ENCODE measurements around the gene TMEM151B.

The TMEM151B gene

DNA sequence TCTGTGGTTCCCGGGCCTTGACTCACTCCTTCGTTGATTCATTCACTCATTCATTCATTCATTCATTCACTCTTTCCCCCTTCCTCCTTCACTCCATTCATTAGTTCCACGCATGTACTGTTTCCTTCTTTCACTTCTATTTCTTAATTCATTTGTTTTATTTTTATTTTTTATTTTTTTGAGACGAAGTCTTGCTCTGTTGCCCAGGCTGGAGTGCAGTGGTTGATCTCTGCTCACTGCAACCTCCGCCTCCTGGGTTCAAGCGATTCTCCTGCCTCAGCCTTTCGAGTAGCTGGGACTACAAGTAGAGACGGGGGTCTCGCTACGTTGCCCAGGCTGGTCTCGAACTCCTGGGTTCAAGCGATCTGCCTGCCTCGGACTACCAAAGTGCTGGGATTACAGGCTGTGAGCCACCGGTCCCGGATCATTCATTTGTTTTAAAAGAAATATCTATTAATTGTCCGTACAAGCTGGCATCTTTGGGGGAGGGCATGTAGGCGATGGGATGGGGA, 4.5 kb upstream of the TMEM151B start:
- DNase-seq = no peak

GRCh38 chr6:44266347-44266746, 3.9 kb upstream of the TMEM151B start:
- no peak for DNase-seq

GRCh38 chr6:44267252-44267651, 3.0 kb upstream of the TMEM151B start:
- DNase-seq = no peak

GRCh38 chr6:44268095-44268628, 2.1 kb upstream of the TMEM151B start:
- peak; percentile 52 for DNase-seq

DNA sequence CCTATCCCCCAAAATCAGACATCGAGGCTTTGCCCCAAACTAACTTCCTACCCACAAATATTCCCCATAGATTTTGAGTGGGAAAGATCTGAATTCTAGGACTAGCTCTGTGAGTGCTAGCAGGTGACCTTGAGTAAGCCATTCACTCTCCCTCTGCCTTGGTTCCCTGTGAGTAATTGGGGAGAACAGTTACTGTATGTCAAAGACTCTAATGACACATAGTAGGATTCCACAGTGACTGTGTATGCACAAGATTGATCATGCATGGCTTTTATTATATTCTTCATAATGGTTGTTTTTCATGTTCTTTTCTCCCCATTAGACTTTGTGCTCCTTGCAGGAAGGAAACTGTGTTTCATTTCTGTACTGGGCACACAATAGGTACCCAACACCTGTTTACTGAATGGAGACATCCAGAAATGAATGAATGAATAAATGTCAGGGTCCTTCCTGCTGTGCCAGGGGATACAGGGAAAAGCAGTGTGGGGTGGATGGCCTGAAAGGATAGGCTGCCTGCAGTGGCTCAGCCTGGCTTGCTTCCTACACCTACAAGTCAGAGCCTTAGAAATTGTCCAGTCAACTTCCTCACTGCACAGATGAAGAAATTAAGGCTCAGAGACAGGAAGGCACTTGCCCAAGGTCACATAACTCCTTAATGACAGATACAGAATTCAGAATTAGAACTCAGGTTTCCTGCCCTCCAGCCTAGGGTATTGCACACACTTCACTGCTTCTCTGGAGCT, 901 bp upstream of the TMEM151B start:
- DNase-seq = no peak

DNA sequence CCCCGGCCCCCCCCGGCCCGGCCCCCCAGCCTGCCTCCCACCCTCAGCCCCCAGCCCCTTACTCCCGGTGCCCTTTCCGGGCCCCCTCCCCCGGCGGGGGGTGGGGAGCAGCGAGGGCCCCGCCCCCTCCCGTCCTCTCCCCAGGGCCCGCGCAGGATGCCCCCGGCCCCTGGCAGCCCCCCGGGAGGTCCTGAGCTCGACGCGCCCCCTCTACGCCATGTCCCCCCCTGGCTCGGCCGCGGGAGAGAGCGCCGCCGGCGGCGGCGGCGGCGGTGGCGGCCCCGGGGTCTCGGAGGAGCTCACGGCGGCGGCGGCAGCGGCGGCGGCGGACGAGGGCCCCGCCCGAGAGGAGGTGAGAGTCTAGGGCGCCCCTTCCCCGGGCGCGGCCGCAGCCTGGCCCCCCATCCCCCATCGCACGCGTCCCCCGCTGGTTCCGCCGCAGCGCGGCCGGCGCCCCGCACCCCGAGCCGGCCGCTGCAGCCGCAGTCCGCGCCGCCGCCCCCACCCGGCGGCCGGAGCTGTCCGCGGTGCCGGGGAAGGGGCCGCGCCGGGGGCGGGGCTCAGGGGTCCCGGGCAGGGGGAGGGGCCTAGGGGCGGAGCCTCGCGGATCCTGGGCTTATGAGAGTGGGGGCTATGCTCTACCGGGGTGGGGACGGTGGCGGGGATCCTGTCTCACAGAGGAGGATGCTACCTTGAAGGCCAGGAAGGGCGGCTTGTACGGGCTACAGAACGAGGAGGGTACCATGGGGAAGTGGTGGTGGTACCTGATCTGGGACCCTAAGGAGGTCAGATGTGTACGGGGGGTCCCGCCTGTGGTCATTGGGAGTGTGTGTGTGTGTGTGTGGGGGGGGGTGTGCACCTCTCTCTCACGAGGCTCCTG, 516 bp downstream of the TMEM151B start:
- no peak for DNase-seq

GRCh38 chr6:44271406-44271723, 1.1 kb downstream of the TMEM151B start:
- no peak for DNase-seq

DNA sequence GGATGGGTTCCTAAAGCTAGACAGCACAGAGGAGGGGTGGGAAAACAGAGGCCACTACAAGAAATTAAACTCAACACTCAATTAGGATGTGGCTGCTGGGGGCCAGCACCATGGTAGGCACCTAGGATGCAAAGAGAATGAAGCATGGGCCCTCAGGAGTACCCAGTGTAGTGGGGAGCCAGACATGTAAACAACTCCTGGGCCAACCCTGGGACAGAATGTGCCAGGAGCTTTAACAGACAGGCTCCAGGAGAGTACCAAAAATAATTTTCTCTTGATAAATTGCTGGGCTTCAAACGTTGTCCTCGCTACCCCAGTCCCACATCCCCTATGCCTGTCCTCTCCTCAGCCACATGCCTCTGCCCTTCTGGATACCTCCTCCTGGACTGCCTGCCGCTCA, 1.7 kb downstream of the TMEM151B start:
- DNase-seq = no peak

- no peak for DNase-seq
Observed at GRCh38 chr6:44272529-44272928, 2.3 kb downstream of the TMEM151B start.

DNA sequence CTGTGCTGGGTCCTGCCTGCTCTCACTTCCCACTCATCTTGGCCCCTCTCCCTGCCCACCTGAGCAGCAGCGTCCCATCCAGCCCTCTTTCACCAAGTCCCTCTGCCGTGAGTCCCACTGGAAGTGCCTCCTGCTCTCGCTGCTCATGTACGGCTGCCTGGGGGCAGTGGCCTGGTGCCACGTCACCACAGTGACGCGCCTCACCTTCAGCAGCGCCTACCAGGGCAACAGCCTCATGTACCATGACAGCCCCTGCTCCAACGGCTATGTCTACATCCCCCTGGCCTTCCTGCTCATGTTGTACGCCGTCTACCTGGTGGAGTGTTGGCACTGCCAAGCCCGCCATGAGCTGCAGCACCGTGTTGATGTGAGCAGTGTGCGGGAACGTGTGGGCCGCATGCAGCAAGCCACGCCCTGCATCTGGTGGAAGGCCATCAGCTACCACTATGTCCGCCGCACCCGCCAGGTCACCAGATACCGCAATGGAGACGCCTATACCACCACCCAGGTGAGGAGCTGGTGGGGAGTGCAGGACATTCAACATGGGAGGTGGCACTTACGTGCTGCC, 2.8 kb downstream of the TMEM151B start:
- no peak for DNase-seq

GRCh38 chr6:44273617-44274016, 3.4 kb downstream of the TMEM151B start:
- DNase-seq = no peak

- DNase-seq = no peak
Observed at GRCh38 chr6:44275271-44275748, 5.1 kb downstream of the TMEM151B start.

DNA sequence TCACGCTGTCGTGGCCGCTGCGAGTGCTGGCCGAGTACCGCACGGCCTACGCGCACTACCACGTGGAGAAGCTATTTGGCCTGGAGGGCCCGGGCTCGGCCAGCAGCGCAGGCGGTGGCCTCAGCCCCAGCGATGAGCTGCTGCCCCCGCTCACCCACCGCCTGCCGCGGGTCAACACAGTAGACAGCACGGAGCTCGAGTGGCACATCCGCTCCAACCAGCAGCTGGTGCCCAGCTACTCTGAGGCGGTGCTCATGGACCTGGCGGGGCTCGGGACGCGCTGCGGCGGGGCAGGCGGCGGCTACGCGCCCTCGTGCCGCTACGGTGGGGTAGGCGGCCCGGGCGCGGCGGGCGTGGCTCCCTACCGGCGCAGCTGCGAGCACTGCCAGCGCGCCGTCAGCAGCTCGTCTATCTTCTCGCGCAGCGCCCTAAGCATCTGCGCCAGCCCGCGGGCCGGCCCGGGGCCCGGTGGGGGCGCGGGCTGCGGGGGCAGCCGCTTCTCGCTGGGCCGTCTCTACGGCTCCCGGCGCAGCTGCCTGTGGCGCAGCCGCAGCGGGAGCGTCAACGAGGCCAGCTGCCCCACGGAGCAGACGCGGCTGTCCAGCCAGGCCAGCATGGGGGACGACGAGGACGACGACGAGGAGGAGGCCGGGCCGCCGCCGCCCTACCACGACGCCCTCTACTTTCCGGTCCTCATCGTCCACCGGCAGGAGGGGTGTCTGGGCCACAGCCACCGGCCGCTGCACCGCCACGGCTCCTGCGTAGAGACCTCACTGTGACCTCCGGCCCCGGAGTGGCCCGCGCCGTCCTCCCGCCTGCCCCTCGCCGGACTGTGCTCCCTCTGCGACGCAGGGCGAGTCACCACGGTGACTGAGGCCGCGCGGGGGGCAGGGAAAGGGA, 5.7 kb downstream of the TMEM151B start:
- no peak for DNase-seq

DNA sequence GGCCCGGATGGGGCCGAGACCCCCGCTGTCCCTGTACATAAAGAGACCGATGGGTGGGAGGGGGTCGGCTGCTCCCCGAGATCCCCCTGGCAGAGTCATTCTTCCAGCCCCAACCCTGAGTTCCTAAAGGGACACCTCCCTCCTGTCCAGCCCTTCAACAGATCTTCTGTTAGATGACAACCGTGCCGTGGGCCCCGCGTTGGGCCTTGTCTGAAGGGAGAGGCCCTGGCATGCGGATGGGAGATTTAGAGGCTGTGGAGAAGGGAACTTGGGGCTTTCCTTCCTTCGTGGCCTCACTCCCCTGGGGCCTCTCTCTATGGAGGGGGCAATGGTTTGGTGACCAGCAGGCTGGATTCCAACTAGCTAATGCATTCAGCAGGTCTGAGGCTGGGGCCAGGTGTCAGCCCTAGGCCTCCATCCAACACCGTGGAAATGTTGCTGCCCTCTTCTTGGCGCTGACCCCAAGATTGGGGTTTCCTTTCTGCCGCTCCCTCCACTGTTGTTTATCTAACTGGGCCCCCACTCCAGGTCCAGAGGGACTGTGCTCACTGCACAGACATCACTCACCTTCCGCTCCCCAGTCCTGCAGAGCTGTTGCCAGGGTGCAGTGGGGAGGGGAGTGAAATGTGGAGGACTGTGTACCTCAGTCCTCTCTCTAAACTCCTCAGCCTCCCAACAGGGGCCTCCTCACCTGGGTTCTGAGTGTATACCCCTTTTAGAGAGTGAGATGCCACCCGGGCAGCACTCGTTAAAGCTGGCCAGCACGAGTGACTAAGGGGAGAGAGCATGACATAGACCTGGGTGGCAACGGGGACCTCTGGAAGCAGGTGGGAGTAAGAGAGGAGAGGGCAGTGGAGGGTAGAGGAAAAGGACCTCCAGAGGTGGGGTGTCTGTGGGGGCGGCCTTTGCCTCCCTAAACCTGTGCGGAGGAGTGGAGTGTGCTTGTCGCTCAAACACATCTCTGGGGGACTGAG, 6.7 kb downstream of the TMEM151B start:
- no peak for DNase-seq

DNA sequence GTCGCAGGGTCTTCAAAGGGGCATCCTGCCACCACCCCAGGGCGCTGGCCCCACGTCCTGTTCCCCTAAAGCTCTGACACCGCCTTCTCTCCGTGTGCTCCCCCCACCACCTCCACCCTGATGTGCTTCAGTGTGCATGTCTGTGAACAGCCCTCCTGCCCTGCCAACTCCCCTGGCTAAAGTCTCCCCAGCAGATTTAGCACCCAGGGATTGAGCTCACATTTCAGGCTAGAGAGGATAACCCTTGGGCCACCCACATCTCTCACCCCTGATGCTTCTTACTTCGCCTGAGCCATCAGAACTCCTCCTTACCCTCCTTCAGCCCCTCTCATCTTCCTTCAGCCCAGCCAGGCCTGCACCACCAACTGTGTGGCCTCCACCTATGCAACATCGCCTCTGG, 7.5 kb downstream of the TMEM151B start:
- no peak for DNase-seq

- no peak for DNase-seq
Observed at GRCh38 chr6:44278315-44278714, 8.1 kb downstream of the TMEM151B start.

DNA sequence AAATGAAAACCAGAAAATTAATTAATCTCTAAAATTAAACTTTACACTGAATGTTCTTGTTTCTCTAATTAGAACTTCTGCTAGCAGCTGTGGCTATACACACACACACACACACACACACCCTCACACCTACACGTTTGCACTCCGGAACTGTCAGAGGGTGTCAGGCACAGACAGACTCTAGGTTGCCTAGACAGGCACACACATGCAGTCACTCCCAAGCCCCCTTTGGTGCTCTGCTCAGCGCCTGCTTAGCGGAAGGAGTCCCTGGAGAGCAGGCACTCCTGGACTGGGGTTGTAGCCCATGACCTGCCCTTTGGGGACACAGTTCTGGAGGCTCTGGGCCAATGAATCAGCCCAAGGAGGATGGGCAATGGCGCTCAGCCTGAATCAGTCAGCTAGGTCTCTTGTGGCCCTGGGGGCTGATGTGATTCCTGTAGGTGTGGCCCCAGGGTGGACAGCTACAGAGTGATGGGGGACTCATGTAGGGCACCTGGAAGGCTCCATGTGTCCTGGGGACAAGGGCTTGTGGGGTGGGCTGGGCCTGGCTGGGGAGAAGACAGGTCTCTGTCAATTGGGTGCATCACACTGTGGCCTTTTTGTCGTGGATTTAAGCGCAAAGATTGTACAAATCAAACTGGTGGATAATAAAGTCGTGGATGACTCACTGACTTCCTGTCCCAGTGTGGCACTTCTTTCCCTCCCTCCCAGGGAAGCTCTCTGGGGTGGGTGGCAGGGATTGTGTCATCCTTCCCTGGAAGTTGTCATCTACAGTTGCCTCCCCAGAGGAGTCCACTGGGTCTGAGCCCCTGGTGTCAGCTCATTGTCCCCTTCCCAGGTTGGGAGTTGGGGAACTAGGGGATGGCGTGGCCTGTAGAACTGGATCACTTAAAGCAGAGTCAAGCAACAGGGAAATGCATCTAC, 8.8 kb downstream of the TMEM151B start:
- no peak for DNase-seq

DNA sequence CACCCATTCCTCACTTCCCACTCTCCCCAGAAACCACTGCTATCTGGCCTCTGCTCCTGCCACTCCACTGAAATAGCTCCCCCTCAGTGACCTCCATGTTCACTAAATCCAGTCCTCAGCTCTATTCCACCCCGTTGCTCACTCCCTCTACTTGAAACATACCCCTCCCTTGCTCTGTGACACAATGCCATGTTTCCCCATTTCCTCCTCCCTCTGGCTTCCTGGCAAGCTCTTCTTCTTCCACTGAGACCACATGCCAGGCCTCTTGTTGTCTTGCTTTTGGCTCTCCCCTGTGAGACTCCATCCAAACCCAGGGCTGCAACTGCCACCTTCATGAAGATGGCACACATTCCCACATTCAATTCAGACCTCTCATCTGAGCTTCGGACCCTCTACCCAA, 13.9 kb downstream of the TMEM151B start:
- no peak for DNase-seq

DNA sequence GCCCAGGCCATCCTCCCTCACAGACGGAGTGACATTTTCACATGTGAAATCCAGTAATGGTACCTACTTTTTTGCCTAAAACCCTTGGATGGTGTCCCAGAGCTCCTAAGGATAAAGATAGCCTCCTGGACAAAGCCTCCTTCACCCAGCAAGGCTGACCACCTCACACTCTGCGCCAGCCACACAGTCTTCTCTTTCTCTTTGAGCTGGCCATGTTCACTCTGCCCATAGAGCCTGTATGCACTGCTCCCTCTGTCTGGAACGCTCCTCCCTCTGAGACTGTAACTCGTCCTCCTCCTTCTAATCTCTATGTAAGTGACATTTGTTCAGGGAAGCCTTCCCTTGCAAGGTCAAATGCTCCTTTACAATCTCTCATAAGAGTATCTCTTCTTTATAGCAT, 14.6 kb downstream of the TMEM151B start:
- DNase-seq = no peak

Data from NCI-H187 treated with DMSO at 0.1 percent for 48 hours (cell line).